Measurements from ENCODE around the gene PLPP4. TPM values are rescaled to one million over a fixed set of nuclear protein-coding genes. Genes with fewer than 3 reads are reported as not detected.

PLPP4 gene
- total RNA-seq, 4 donors from 2014 or later, result 2.5 TPM; not detected in 3

DNA sequence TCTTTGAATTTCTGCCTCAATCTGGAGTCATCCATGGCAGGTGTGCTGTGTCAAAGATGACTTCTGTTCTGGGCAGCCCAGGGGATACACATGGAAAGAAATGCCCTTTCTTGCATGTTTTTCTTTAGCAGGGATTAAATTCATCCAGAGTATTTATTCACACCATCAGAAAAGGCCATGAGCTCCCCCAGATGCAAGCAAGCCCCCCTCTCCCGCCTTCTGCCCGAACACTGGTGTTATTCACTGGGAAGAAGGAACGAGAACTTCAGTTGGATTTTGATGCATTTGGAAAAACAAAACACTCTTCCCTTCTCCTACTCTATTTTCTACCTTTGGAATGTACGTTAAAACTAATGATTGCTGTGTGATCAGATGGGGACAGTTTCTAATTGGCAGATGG lies 1.4 kb downstream of the PLPP4 start:
- 47 to 53% methylated on average over 4 of the region's 4 CpGs for WGBS, 2 donors (ENCODE audit: low coverage in 1 of 2)
- Histone ChIP-seq H3K27me3 (peaks cover 69% of the 10 kb centered on the region), H3K9me3 (no peaks in the 10 kb centered on the region), H3K27ac (no peak overlapping the region), H3K36me3 (no peaks in the 10 kb centered on the region), H3K4me1 (peaks cover 0 to 24% (median 12%) of the 10 kb centered on the region in 3 donors), H3K4me3 (no peak overlapping the region)
- TF ChIP-seq EP300 (IDR thresholded peaks at IDR 0.05) (no peak), POLR2A (IDR thresholded peaks at IDR 0.05) (no peak), POLR2AphosphoS5 (IDR thresholded peaks at IDR 0.05) (no peak)
- TF ChIP-seq, protein P1, sequence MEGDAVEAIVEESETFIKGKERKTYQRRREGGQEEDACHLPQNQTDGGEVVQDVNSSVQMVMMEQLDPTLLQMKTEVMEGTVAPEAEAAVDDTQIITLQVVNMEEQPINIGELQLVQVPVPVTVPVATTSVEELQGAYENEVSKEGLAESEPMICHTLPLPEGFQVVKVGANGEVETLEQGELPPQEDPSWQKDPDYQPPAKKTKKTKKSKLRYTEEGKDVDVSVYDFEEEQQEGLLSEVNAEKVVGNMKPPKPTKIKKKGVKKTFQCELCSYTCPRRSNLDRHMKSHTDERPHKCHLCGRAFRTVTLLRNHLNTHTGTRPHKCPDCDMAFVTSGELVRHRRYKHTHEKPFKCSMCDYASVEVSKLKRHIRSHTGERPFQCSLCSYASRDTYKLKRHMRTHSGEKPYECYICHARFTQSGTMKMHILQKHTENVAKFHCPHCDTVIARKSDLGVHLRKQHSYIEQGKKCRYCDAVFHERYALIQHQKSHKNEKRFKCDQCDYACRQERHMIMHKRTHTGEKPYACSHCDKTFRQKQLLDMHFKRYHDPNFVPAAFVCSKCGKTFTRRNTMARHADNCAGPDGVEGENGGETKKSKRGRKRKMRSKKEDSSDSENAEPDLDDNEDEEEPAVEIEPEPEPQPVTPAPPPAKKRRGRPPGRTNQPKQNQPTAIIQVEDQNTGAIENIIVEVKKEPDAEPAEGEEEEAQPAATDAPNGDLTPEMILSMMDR (IDR thresholded peaks at IDR 0.05), result no peak
- no peak for ATAC-seq

DNA sequence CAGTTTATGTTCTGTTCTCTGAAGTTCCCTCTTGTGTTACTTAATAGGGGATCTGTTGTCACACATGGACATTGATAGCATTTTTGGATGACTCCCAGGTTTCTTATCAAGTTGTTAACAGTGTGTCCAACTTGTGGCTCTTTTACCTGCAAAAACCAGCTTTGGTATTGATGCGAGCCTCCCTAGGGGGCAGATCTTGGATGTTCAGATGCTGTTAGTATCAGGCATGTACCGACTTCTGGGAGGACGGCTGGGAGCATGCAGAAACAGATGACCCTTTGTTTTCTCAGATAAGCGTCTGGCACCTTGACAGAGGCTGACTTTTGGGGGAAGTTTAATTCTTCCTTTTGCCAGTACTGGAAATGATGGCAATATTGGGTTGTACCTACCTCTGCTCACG lies 2.2 kb downstream of the PLPP4 start:
- Histone ChIP-seq H3K4me3 (no peak overlapping the region), H3K27me3 (peaks cover 69% of the 10 kb centered on the region), H3K36me3 (no peaks in the 10 kb centered on the region), H3K9me3 (no peaks in the 10 kb centered on the region), H3K4me1 (peaks cover 0 to 24% (median 12%) of the 10 kb centered on the region in 3 donors), H3K27ac (no peak overlapping the region)
- TF ChIP-seq EP300 (IDR thresholded peaks at IDR 0.05) (no peak), POLR2A (IDR thresholded peaks at IDR 0.05) (no peak), POLR2AphosphoS5 (IDR thresholded peaks at IDR 0.05) (no peak)
- TF ChIP-seq, protein P1 (IDR thresholded peaks at IDR 0.05), result no peak
- 68 to 75% methylated on average over 5 of the region's 5 CpGs for WGBS, 2 donors (ENCODE audit: low coverage in 1 of 2)
- ATAC-seq, result no peak

DNA sequence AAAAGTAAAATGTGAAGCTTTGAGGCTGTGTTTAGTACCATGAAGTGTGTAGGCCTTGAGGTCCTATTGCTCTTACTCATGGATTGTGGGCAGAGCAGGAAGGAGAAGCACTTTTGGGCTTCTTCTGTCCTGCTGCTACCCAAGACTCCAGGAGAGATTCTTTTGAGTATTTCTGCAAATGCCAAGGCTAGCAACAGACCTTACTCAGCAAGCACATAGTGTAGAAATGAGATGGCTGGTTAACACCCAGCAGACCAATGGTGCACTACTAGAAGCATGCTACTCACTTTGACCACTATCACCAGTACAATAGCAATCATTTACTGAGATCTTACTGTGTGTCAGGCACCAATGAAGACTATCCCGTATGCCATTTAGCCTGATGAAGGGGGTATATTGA lies 3.2 kb downstream of the PLPP4 start:
- no peak for TF ChIP-seq POLR2A (IDR thresholded peaks at IDR 0.05)
- no peaks in the 10 kb centered on the region for H3K36me3 ChIP-seq
- H3K9me3 ChIP-seq, result no peaks in the 10 kb centered on the region
- ATAC-seq, result no peak
- H3K27ac ChIP-seq, result no peak overlapping the region
- peaks cover 0 to 24% (median 12%) of the 10 kb centered on the region in 3 donors for H3K4me1 ChIP-seq
- H3K4me3 ChIP-seq, result no peak overlapping the region
- peaks cover 69% of the 10 kb centered on the region for H3K27me3 ChIP-seq
- WGBS, 2 donors (ENCODE audit: low coverage in 1 of 2), result 67 to 92% methylated on average over 1 of the region's 1 CpG

DNA sequence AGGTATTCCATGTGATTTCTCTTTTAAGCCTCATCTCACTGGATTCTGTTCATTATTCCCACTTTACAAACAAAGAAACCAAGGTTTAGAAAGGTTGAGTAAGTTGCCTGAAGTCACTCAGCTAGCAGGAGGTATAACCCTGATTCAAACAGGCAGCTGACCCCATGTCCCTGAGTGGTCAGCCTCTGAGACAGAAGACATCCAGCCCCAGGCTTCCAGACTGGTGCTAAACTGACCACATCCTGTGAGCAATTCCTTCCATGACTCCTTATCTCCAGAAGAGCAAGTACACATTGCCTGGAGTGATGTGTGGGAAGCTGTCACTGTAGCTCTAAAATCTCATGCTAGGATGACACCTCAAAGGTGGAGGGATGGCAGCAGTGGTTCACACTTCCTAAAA lies 3.7 kb downstream of the PLPP4 start:
- H3K36me3 ChIP-seq, result no peaks in the 10 kb centered on the region
- H3K27me3 ChIP-seq, result peaks cover 69% of the 10 kb centered on the region
- no peak overlapping the region for H3K4me3 ChIP-seq
- no peaks in the 10 kb centered on the region for H3K9me3 ChIP-seq
- ATAC-seq, result no peak
- peaks cover 0 to 24% (median 12%) of the 10 kb centered on the region in 3 donors for H3K4me1 ChIP-seq
- TF ChIP-seq POLR2AphosphoS5 (IDR thresholded peaks at IDR 0.05) (no peak), POLR2A (IDR thresholded peaks at IDR 0.05) (no peak), EP300 (IDR thresholded peaks at IDR 0.05) (no peak)
- TF ChIP-seq, protein P1 (IDR thresholded peaks at IDR 0.05), result no peak
- no peak overlapping the region for H3K27ac ChIP-seq

DNA sequence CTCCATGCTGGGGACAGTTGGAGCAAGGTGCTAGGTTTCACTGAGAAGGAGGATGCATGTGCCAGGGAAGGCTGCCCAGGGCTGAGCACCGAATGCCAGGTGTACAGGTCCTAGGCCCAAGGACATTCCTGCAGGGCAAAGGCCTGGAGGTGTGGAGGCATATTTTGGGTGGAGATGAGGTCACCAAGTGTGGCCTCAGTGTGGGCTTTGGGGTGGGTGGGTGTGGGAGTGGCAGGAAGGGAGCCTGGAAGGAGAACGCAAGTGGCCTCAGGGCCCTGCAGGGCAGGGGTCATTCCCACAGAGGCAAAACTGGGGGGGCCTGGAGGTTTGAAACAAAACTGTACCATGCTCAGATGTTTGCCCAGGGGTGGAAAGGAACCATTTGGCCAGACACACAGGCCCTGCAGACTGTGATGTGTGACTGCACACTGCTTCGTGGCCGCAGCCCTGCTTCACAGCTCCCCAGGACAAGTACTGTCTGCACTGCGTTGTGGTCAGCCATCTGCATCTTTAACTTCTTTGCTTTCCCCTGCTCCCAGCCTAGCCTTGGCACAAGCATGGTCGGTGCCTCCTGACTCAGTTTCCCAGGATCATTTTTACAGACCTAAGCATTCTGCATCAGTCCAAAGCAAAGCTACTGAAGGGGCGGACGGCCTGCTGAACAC lies 5.1 kb downstream of the PLPP4 start:
- Histone ChIP-seq H3K27me3 (peaks cover 57% of the 10 kb centered on the region), H3K4me3 (no peak overlapping the region), H3K27ac (no peak overlapping the region), H3K9me3 (no peaks in the 10 kb centered on the region), H3K36me3 (no peaks in the 10 kb centered on the region), H3K4me1 (peaks cover 0 to 13% (median 7%) of the 10 kb centered on the region in 3 donors)
- ATAC-seq, result no peak
- 95 to 100% methylated on average over 2 to 5 of the region's 8 CpGs for WGBS, 2 donors (ENCODE audit: low coverage in 1 of 2)
- TF ChIP-seq POLR2A (IDR thresholded peaks at IDR 0.05), result no peak
- no peak for TF ChIP-seq POLR2AphosphoS5 (IDR thresholded peaks at IDR 0.05)
- no peak for TF ChIP-seq EP300 (IDR thresholded peaks at IDR 0.05)
- TF ChIP-seq, protein P1 (IDR thresholded peaks at IDR 0.05), result no peak
